Neutrophil (primary cell): Measurements from ENCODE around the gene PPP2R2D.

Experiments
- H3K27ac ChIP-seq: fragments of 200-600 bp; sonication (generic); 2 replicates; pipeline ENCODE4 v1.5.1; 2016; ENCODE audit warnings: mild to moderate bottlenecking, moderate library complexity
- H3K27me3 ChIP-seq: fragments of 200-600 bp; sonication (generic); 2 replicates; pipeline ENCODE4 v1.6.0; 2016; ENCODE audit warnings: mild to moderate bottlenecking
- H3K36me3 ChIP-seq: fragments of 200-600 bp; sonication (generic); 2 replicates; pipeline ENCODE4 v1.5.1; 2017
- H3K4me1 ChIP-seq, 2 experiments: fragments of 200-600 bp in 1 of 2; sonication (generic) in 1 of 2; 1 replicate in 1 of 2; 2 replicates in 1 of 2; pipeline versions ENCODE4 v1.5.1 to v1.6.1; 2013 to 2016; ENCODE audit warnings: low read depth in 1 of 2, low read length in 1 of 2, mild to moderate bottlenecking in 1 of 2, moderate library complexity in 1 of 2; ENCODE audit not compliant: control insufficient read depth in 1 of 2, insufficient read depth in 1 of 2
- H3K4me3 ChIP-seq, 2 experiments: fragments of 200-600 bp in 1 of 2; sonication (generic) in 1 of 2; 1 replicate in 1 of 2; 2 replicates in 1 of 2; pipeline ENCODE4 v1.5.1; 2013 to 2016; ENCODE audit warnings: low read depth in 1 of 2, low read length in 1 of 2, mild to moderate bottlenecking in 1 of 2, moderate library complexity in 1 of 2
- H3K9me3 ChIP-seq: fragments of 200-600 bp; sonication (generic); 2 replicates; pipeline ENCODE4 v1.5.1; 2016
- TF ChIP-seq, protein P1 (sequence below): fragments of 200-600 bp; sonication (generic); IDR thresholded peaks from 2 replicates; pipeline ENCODE4 v1.5.1; 2016; ENCODE audit warnings: antibody characterized with exemption

The PPP2R2D gene

DNA sequence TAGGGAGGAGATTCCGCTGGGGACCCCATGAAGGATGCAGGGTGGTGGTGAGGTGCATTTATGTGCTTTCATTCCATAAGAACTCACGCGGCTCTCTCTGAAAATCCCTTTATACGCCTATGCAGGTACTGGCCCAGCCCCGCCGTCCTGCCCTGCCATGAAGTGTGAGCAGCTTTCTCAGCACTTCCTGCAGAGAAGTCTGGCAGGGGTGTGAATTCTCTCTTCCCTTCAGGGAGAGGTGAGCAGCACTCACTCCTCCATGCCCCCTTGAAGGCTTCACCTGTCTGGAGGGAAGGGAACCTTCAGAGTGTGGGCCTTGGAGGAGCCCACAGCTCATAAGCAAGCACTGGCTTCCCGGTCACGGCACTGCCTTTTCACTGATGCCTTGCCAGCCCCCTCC is 34.0 kb downstream of the PPP2R2D start:
- TF ChIP-seq, protein P1, sequence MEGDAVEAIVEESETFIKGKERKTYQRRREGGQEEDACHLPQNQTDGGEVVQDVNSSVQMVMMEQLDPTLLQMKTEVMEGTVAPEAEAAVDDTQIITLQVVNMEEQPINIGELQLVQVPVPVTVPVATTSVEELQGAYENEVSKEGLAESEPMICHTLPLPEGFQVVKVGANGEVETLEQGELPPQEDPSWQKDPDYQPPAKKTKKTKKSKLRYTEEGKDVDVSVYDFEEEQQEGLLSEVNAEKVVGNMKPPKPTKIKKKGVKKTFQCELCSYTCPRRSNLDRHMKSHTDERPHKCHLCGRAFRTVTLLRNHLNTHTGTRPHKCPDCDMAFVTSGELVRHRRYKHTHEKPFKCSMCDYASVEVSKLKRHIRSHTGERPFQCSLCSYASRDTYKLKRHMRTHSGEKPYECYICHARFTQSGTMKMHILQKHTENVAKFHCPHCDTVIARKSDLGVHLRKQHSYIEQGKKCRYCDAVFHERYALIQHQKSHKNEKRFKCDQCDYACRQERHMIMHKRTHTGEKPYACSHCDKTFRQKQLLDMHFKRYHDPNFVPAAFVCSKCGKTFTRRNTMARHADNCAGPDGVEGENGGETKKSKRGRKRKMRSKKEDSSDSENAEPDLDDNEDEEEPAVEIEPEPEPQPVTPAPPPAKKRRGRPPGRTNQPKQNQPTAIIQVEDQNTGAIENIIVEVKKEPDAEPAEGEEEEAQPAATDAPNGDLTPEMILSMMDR: no peak

DNA sequence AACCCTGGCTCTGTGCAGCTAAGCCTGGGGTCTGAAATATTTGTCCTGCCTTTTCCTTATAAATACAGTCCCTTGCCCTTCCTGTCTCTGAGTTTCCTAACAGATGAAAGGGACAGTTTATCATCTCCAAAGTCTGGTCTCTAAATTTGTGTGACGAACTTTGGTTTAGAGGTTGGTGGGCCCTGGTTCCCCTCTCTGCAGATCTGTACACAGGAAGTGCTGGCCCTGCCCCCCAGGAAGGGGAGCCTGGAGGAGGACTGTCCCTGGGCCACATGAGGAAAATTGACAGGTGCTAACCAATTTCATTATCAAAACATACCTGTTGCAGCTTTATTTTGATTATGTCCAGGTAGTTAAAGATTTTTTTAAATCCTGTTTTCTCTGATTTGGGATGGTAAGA is 34.5 kb downstream of the PPP2R2D start:
- no peaks in the 10 kb centered on the region for H3K9me3 ChIP-seq
- H3K4me3 ChIP-seq: no peak overlapping the region
- H3K27me3 ChIP-seq: no peaks in the 10 kb centered on the region
- peaks cover 52% of the 10 kb centered on the region for H3K36me3 ChIP-seq
- no peaks in the 10 kb centered on the region for H3K4me1 ChIP-seq
- TF ChIP-seq, protein P1: no peak
- H3K27ac ChIP-seq: no peak overlapping the region

More for the DNA sequence above, 34.0 kb downstream of the PPP2R2D start:
- Histone ChIP-seq H3K27me3 (no peaks in the 10 kb centered on the region), H3K9me3 (no peaks in the 10 kb centered on the region), H3K4me1 (no peaks in the 10 kb centered on the region), H3K36me3 (peaks cover 50% of the 10 kb centered on the region), H3K27ac (no peak overlapping the region), H3K4me3 (no peak overlapping the region)

DNA sequence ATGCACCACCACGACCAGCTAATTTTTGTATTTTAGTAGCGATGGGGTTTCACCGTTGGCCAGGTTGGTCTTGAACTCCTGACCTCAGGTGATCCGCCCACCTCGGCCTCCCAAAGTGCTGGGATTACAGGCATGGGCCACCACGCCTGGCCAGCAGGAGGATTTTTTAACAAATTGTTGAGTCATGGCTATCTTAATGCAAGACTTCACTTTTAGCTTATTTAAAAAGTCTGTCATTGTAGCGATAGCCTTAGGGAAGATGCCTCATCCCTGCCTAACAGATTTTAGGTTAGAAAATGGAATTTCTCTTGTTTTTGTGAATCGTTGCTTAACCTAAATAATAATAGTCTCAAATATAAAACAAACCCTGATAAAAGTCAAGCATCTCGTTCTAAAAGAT is 35.5 kb downstream of the PPP2R2D start:
- Histone ChIP-seq H3K9me3 (no peaks in the 10 kb centered on the region), H3K36me3 (peaks cover 62% of the 10 kb centered on the region), H3K4me3 (no peak overlapping the region), H3K4me1 (no peaks in the 10 kb centered on the region), H3K27me3 (no peaks in the 10 kb centered on the region), H3K27ac (no peak overlapping the region)
- TF ChIP-seq, protein P1: no peak

DNA sequence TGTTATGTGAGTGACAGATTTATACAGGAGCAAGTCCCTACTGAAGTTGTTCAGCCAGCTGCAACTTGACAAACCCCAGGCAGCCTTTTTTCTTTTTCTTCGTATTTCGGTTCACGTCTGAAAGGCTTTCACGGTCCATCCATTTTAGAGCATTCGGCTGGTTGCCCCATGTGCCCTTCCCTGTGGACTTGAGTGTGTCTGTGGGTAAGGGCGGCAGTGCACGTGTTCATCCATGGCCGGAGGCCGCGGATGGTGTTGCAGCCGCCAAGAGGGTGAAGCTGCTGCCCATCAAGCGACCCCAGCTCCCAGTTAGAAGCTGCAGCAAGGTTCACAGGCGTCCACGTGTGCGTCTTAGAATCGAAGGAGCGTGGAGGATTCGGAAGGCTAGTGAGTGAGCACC is 35.9 kb downstream of the PPP2R2D start:
- Histone ChIP-seq H3K4me1 (no peaks in the 10 kb centered on the region), H3K27me3 (no peaks in the 10 kb centered on the region), H3K36me3 (peaks cover 66% of the 10 kb centered on the region), H3K4me3 (no peak overlapping the region), H3K27ac (no peak overlapping the region), H3K9me3 (no peaks in the 10 kb centered on the region)
- TF ChIP-seq, protein P1: no peak

DNA sequence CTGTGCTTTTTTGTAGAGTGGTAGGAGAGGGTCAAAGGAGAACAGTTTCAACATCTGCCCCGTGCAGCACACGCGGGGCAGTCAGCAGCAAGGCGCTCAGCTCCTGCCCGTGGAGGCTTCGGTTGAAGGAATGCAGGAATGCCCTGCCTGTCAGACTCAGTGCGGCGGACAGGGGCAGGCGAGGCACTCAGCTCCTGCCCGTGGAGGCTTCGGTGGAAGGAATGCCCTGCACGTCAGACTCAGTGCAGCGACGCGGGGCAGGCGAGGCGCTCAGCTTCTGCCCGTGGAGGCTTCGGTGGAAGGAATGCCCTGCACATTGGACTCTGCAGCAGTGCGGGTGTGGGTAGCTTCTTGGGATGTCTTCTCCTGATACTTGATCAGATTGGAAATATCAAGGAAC is 37.0 kb downstream of the PPP2R2D start:
- TF ChIP-seq, protein P1: no peak
- Histone ChIP-seq H3K27me3 (no peaks in the 10 kb centered on the region), H3K36me3 (peaks cover 66% of the 10 kb centered on the region), H3K27ac (no peak overlapping the region), H3K9me3 (no peaks in the 10 kb centered on the region), H3K4me3 (no peak overlapping the region), H3K4me1 (no peaks in the 10 kb centered on the region)

DNA sequence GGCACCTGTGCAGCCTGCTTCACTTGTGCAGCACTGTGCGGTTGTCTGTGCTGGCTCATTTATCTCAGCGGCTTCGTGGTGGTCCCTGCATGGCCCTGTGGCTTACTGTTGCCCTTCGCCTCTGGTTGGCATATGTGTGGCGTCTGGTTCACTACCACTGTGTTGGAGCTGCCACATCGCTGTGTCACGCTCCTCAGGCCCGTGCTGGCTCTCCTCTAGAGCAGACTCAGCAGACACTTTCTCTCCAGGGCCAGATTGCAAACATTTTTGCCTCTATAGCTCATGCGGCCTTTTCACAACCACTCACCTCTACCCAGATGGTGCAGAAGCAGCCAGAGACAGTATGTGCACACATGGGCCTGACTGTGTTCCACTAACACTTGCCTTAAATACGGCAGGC is 37.9 kb downstream of the PPP2R2D start:
- TF ChIP-seq, protein P1: no peak
- H3K4me3 ChIP-seq: no peak overlapping the region
- H3K36me3 ChIP-seq: peaks cover 74% of the 10 kb centered on the region
- H3K9me3 ChIP-seq: no peaks in the 10 kb centered on the region
- H3K4me1 ChIP-seq: no peaks in the 10 kb centered on the region
- H3K27me3 ChIP-seq: no peaks in the 10 kb centered on the region
- no peak overlapping the region for H3K27ac ChIP-seq
